Measurements from ENCODE around the gene ZRANB3. TPM values are rescaled to one million over a fixed set of nuclear protein-coding genes. Genes with fewer than 3 reads are reported as not detected.
A peak's percentile ranks its signal among the peaks of the same experiment; 100 is the strongest.
"Not testable (repeated sequence)": the region's sequence is repeated elsewhere in the genome, so short reads cannot be mapped to it uniquely, and the experiment has no call there.

Gene ZRANB3
- 10.4 and 14.0 TPM in 2 replicates for total RNA-seq (2014; rRNA removed; shearing (Covaris generic))

DNA sequence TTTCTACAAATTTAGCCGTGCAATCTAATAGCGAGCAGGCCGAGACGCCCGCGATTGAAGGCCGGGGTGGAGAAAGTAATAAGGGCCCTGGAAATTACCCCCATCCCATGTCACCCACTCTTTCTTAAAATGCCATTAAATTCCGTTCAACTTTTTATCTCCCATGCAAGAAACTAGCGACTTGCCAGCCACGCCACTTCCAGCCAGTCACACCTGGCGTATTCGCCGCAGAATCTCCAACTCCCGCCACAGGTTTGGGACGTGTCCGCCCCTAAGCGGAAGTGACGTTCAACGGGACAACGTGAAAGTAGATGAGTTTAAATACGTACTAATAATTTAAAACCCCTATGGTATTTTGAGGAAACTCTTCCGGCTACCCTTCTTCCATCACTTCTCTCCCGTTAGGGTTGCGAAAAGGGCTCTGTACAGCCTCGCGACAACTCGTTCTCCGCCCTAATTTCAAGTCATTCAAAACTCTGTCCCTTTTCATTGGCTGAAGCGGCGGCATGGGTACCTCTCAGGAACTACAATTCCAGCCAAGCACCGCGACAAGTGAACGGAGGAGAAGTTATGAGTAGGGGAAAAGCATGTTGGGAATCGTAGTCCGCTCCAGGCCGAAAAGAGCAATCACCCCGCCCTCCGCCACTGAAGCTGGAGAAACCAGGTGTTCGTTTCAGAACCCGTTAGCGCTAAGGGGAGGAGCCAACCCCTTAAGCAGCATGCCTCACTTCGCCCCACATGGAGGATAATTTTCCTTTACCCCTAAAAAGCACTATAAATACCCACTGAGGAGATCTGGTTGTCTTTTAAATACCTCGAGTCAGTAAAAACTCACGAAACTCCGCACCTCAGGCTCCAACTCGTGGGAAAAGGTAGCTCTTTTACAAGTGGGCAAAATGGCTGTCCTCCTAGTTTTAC lies at the start of gene ZRANB3:
ZRANB3 (minus strand) TSS at position 906 of the 918 bp plus-strand sequence.
- peak; percentile 74 for DNase-seq
- Histone ChIP-seq H3K36me3 (replicated peaks; ENCODE audit: control insufficient read depth, insufficient read depth, low read length) (no peaks in the 10 kb centered on the region), H3K27me3 (ENCODE audit: control insufficient read depth, insufficient read depth, low read length) (no peaks in the 10 kb centered on the region), H3K4me3 (ENCODE audit: insufficient read depth, low read depth, low read length) (peak within 1 kb of the TSS; percentile 84)

DNA sequence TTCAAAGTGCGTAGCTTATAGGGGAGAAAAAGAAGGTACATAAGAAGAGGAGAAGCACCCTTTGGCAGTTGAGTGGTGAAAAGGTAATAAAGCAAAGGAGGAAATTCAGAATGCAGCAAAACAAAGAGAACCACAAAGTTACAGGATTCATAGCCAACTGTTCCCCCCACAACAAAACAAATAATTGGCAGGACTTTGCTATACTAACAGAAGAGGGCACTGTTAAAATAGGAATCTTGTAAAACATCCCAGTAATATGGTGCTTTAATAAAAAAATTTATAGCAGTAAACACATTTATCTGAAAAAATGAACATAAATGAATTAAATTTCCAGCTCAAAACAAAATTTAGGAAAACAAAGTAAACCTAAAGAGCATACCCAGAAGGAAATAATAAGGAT lies 42.6 kb upstream of the ZRANB3 start:
- H3K27me3 ChIP-seq (ENCODE audit: control insufficient read depth, insufficient read depth, low read length) = no peaks in the 10 kb centered on the region
- H3K36me3 ChIP-seq (replicated peaks; ENCODE audit: control insufficient read depth, insufficient read depth, low read length) = no peaks in the 10 kb centered on the region; the same call in 1 of the 2 replicates
- no peak overlapping the region for H3K4me3 ChIP-seq (ENCODE audit: insufficient read depth, low read depth, low read length)
- no peak for DNase-seq

DNA sequence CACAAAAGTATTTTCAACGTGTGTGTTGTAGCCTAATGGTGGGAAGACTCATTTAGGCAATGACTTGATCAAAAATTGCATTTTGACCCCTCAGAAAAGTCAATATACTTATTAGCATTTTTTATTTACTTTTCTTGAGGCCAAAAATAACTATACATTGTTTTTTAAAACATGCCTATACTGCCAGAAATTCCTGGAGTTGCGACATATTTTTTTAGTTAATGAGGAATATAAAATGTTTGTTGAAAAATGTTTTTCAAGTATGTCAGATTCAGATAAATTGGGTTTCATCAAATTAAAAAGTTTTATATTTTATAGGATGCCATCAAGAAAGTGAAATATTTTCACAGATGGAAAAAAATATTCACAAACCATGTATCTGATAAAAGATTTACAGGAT lies 39.9 kb upstream of the ZRANB3 start:
- Histone ChIP-seq H3K27me3 (ENCODE audit: control insufficient read depth, insufficient read depth, low read length) (no peaks in the 10 kb centered on the region), H3K36me3 (replicated peaks; ENCODE audit: control insufficient read depth, insufficient read depth, low read length) (no peaks in the 10 kb centered on the region; the same call in 1 of the 2 replicates), H3K4me3 (ENCODE audit: insufficient read depth, low read depth, low read length) (no peak overlapping the region)
- DNase-seq = no peak

DNA sequence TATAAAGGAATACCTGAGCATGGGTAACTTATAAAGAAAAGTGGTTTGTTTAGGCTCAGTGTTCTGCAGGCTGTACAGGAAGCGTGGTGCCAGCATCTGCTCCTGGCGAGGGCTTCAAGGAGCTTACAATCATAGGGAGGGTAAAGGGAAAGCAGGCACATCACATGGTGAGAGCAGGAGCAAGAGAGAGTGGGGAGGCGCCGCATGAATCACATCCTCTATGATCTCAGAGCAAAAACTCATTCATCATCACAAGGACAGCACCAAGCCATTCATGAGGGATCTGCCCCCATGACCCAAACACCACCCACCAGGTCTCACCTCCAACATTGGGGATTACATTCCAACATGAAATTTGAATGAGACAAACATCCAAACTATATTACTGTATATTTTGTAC lies 32.8 kb upstream of the ZRANB3 start:
- no peak for DNase-seq
- Histone ChIP-seq H3K27me3 (ENCODE audit: control insufficient read depth, insufficient read depth, low read length) (no peaks in the 10 kb centered on the region), H3K36me3 (replicated peaks; ENCODE audit: control insufficient read depth, insufficient read depth, low read length) (no peaks in the 10 kb centered on the region), H3K4me3 (ENCODE audit: insufficient read depth, low read depth, low read length) (no peak overlapping the region)

DNA sequence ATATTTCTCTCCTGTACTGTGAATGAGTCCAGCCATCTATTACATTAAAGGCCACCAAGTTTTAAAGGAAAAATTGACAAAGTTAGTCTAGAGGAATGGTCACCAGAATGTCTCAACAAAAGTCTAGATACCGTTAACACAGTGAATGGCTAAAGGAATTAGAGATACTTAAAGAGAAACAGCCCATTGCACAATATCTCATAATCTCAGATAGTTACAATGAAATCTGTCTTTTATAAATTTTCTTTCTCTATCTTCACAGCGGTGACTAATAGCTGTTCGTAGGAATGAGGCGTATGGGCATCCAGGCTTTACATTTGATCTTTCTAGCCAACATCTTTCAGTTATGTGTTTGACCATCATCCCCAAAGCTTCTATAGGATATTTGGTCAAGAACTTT lies 30.9 kb upstream of the ZRANB3 start:
- no peak for DNase-seq

DNA sequence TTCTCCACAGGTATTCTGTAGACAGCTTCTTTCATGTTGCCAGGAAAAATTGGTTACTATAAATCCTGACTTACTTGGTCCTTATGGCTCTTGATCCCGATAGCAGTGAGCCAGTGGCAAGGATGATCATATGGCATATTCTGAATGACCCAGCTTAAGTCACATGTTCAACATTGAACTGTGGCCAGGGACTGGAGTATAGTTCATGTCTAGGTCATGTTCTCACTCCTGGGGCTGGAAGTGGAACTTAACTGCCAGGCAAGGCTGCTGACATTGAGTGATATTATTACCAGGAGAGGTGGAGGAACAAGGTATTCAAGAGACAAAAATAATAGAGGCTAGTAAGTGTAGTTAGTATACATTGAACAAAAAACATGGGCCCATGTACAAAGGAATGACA lies 26.5 kb upstream of the ZRANB3 start:
- no peak for DNase-seq
- H3K27me3 ChIP-seq (ENCODE audit: control insufficient read depth, insufficient read depth, low read length) = no peaks in the 10 kb centered on the region
- no peak overlapping the region for H3K4me3 ChIP-seq (ENCODE audit: insufficient read depth, low read depth, low read length)
- H3K36me3 ChIP-seq (replicated peaks; ENCODE audit: control insufficient read depth, insufficient read depth, low read length) = no peaks in the 10 kb centered on the region

More for the DNA sequence above, 30.9 kb upstream of the ZRANB3 start:
- no peaks in the 10 kb centered on the region for H3K27me3 ChIP-seq (ENCODE audit: control insufficient read depth, insufficient read depth, low read length)
- no peaks in the 10 kb centered on the region for H3K36me3 ChIP-seq (replicated peaks; ENCODE audit: control insufficient read depth, insufficient read depth, low read length)
- no peak overlapping the region for H3K4me3 ChIP-seq (ENCODE audit: insufficient read depth, low read depth, low read length)

DNA sequence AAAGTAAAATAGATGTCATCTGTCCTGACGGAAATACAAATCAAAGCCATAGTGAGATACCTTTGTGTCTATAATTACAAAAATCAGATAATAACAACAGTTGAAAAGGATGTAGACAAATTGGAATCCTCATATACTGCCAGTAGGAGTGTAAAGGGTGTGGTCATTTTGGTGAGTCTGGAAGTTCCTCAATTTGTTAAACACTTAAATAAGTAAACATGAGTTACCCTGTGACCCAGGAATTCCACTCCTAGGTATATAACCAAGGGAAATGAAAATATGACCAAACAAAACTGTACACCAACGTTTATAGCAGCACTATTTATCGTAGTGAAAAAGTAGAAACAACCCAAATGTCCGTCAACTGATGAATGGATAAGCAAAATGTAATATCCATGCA lies 24.3 kb upstream of the ZRANB3 start:
- no peak overlapping the region for H3K4me3 ChIP-seq (ENCODE audit: insufficient read depth, low read depth, low read length)

DNA sequence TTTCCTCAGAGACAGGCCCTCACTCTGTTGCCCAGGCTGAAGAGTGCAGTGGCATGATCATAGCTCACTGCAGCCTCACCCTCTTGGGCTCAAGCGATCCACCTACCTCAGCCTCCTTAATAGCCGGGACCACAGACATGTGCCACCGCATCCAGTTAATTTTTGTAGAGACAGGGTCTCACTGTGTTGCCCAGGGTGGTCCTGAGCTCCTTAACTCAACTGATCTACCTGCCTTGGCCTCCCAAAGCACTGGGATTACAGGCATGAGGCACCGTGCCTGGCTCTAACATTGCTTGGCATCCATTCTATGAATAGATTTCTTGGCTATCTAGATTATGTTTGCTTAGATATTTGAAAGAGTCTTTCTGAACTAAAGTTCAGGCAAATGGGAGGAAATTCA lies 21.9 kb upstream of the ZRANB3 start:
- DNase-seq = no peak
- Histone ChIP-seq H3K27me3 (ENCODE audit: control insufficient read depth, insufficient read depth, low read length) (no peaks in the 10 kb centered on the region), H3K4me3 (ENCODE audit: insufficient read depth, low read depth, low read length) (no peak overlapping the region), H3K36me3 (replicated peaks; ENCODE audit: control insufficient read depth, insufficient read depth, low read length) (no peaks in the 10 kb centered on the region)

More for the DNA sequence above, 24.3 kb upstream of the ZRANB3 start:
- Histone ChIP-seq H3K36me3 (replicated peaks; ENCODE audit: control insufficient read depth, insufficient read depth, low read length) (no peaks in the 10 kb centered on the region), H3K27me3 (ENCODE audit: control insufficient read depth, insufficient read depth, low read length) (no peaks in the 10 kb centered on the region)
- no peak for DNase-seq

DNA sequence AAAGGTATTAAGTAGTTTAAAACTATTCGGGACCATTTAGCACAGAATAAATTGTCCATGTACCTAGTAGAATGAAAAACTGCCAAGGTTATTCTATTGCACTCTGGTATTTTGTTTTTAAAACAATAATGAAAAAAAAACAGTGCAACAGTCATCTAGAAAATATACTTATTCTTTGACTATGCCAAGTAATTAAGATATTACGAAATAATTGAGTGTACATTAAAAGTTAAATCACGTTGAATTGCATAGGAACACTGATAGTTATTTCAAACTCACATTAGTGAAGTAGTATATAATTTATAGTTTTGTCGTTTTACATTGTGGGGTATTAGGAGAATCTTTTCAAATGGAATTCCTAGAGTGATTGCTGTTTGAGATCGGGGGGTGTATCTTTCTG lies 20.3 kb upstream of the ZRANB3 start:
- no peaks in the 10 kb centered on the region for H3K27me3 ChIP-seq (ENCODE audit: control insufficient read depth, insufficient read depth, low read length)
- no peak overlapping the region for H3K4me3 ChIP-seq (ENCODE audit: insufficient read depth, low read depth, low read length)
- H3K36me3 ChIP-seq (replicated peaks; ENCODE audit: control insufficient read depth, insufficient read depth, low read length) = no peaks in the 10 kb centered on the region
- no peak for DNase-seq

DNA sequence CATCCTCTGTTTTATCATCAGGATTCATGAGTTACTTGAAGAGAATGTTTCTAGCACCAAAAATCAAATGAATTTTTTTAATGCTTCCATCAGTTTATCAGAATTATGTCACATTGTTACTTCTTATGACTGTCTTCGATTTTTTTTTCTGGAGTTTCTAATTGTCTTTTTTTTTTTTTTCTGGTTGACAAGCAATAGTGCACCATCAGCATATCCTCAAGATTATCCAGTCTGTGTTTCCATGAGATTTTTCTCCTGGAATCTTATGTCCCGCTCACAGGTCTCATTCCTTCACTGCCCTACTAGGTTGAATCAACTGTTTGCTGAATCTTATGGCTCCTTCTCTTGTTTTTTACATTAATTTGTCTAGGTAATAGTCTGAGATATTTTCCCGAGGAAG lies 16.3 kb upstream of the ZRANB3 start:
- DNase-seq = no peak
- Histone ChIP-seq H3K4me3 (ENCODE audit: insufficient read depth, low read depth, low read length) (no peak overlapping the region), H3K27me3 (ENCODE audit: control insufficient read depth, insufficient read depth, low read length) (no peaks in the 10 kb centered on the region), H3K36me3 (replicated peaks; ENCODE audit: control insufficient read depth, insufficient read depth, low read length) (no peaks in the 10 kb centered on the region)

DNA sequence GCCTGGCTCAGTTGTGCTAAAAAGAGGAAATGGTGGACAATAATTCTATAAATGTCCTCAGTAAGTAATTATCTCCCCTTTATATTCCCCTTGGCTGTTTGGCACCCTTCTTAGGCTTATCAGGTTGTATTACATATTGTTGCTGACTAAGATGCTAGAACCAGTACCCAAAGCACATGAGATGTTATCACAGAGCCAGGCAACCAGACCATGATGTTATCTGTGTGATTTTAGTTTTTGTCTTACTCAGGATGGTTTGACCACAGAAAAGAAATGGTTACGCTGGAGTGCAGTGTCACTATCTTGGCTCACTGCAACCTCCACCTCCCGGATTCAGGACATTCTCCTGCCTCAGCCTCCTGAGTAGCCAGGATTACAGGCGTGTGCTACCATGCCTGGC lies 15.4 kb upstream of the ZRANB3 start:
- Histone ChIP-seq H3K4me3 (ENCODE audit: insufficient read depth, low read depth, low read length) (no peak overlapping the region), H3K36me3 (replicated peaks; ENCODE audit: control insufficient read depth, insufficient read depth, low read length) (no peaks in the 10 kb centered on the region), H3K27me3 (ENCODE audit: control insufficient read depth, insufficient read depth, low read length) (no peaks in the 10 kb centered on the region)
- no peak for DNase-seq

DNA sequence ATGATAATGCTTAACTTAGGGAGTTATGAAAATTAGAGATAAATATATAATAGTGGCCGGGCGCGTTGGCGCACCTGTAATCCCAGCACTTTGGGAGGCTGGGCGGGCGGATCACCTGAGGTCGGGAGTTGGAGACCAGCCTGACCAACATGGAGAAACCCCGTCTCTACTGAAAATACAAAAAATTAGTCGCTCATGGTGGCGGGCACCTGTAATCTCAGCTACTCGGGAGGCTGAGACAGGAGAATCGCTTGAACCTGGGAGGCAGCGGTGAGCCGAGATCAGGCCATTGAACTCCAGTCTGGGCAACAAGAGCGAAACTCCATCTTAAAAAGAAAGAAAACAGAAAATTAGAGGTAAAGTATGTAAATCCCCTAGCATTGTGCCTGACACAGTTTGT lies 2.5 kb upstream of the ZRANB3 start:
- not testable (repeated sequence) for H3K4me3 ChIP-seq (ENCODE audit: insufficient read depth, low read depth, low read length); H3K27me3 ChIP-seq (ENCODE audit: control insufficient read depth, insufficient read depth, low read length); H3K36me3 ChIP-seq (replicated peaks; ENCODE audit: control insufficient read depth, insufficient read depth, low read length); DNase-seq

DNA sequence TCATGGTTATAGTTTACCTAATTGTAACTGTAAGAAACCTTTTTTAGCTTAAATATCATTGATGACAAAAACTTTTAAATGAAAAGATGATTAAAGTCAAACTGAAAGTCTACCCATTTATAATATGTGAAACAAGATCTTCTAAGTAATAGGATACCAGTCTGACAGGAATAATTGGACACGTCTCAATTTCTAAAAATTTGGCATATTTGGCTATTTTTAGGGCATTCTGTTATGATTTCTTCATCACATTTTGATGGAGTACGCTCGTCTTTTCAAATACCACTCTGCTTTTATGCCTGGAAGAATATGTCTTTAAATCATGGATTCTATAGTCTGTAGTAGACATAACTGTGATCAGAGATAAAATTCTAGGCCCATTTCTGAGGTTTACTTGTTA lies 1.6 kb upstream of the ZRANB3 start:
- DNase-seq = no peak
- Histone ChIP-seq H3K4me3 (ENCODE audit: insufficient read depth, low read depth, low read length) (peak overlapping the region; percentile 84; the same call in 1 of the 2 replicates), H3K36me3 (replicated peaks; ENCODE audit: control insufficient read depth, insufficient read depth, low read length) (peaks cover 1% of the 10 kb centered on the region; the same call in 1 of the 2 replicates), H3K27me3 (ENCODE audit: control insufficient read depth, insufficient read depth, low read length) (no peaks in the 10 kb centered on the region)

DNA sequence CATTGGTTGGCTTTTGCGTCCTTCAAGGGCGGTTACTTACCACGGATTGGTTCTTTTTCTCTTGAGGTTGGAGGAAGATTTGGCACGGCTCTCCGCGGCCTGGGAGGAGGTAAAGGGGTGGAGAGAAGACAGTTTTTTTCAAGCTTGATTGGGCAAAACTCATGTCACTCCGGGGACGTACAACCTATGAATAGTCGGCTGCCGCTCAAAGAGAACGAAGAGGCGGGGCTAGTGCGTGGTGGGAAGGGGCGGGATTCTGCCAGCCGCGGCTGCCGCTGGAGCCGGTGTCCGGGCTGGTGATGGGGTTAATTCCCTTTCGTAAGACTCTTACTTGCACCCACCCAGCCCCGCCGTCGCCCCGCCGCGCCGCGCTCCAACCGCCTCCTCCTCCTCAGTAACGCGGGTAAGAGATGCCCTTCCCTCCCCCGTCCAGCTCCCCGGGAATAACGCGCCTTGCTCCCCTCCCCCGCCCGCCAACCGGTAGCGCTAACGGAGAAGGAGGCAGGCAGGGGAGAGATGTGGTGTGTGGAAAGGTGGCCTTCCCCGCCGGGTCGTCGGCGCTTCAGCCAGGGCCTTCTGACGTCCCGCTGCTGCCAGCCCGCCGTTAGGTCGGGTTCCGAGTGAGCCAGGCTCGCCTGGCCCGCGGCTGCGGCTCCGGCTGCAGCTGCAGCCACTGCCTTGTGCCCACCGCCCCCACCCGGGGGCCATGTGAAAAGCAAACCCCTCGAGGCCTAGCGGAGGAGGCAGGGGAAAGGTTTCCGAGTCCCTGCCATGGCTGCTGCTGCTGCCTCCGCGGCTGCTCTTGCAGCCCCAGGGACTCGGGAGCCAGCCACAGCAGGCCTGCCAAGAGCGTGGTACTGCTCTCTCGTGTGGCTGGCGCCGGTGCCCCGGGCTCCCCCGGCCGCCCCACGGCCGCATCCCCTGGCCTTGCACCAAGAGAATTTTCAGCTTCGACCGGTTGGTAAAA lies 496 bp upstream of the ZRANB3 start, which contains the start of gene R3HDM1:
R3HDM1 (plus strand) TSS at position 254 of the 967 bp plus-strand sequence. CDS start 73,362 bp downstream, outside the sequence.
- Histone ChIP-seq H3K4me3 (ENCODE audit: insufficient read depth, low read depth, low read length) (peak within 1 kb of the TSS; percentile 84), H3K27me3 (ENCODE audit: control insufficient read depth, insufficient read depth, low read length) (no peaks in the 10 kb centered on the region), H3K36me3 (replicated peaks; ENCODE audit: control insufficient read depth, insufficient read depth, low read length) (no peaks in the 10 kb centered on the region)
- peak; percentile 92 for DNase-seq

All from H7 (cell line).